Measurements from ENCODE around the gene KBTBD2.
"Not testable (repeated sequence)": the region's sequence is repeated elsewhere in the genome, so short reads cannot be mapped to it uniquely, and the experiment has no call there.

The KBTBD2 gene

GRCh38 chr7:32855837-32856775 is 35.5 kb downstream of the KBTBD2 start:
- DNase-seq (ENCODE audit: low read depth in 2 of 2): not testable (repeated sequence)

- not testable (repeated sequence) for DNase-seq (ENCODE audit: low read depth in 2 of 2)
Observed at GRCh38 chr7:32850654-32851053, 40.9 kb downstream of the KBTBD2 start.

GRCh38 chr7:32848655-32849054 is 42.9 kb downstream of the KBTBD2 start:
- not testable (repeated sequence) for DNase-seq (ENCODE audit: low read depth in 2 of 2)

GRCh38 chr7:32846630-32847225 is 44.8 kb downstream of the KBTBD2 start:
- peak; percentile 88 to 89 for DNase-seq (ENCODE audit: low read depth in 2 of 2)

- not testable (repeated sequence) for DNase-seq (ENCODE audit: low read depth in 2 of 2)
Observed at GRCh38 chr7:32844748-32845147, 46.8 kb downstream of the KBTBD2 start.

GRCh38 chr7:32843763-32844162 is 47.8 kb downstream of the KBTBD2 start:
- not testable (repeated sequence) for DNase-seq (ENCODE audit: low read depth in 2 of 2)

GRCh38 chr7:32839846-32840245 is 51.7 kb downstream of the KBTBD2 start:
- not testable (repeated sequence) for DNase-seq (ENCODE audit: low read depth in 2 of 2)

GRCh38 chr7:32828996-32829752 is 62.4 kb downstream of the KBTBD2 start:
- DNase-seq (ENCODE audit: low read depth in 2 of 2): not testable (repeated sequence)
